Mesendoderm (in vitro differentiated cells): Measurements from ENCODE around the gene ZC3H12D.
A peak's percentile ranks its signal among the peaks of the same experiment; 100 is the strongest.
"Not testable (repeated sequence)": the region's sequence is repeated elsewhere in the genome, so short reads cannot be mapped to it uniquely, and the experiment has no call there.

ENCODE experiments used
- DNase-seq: peaks from one replicate; pipeline ENCODE4 v3.0.0; 2013
- H2AK5ac ChIP-seq: 2 replicates; pipeline ENCODE4 v1.6.1; 2013; ENCODE audit warnings: low read length, inconsistent platforms
- H2BK120ac ChIP-seq: 2 replicates; pipeline ENCODE4 v1.6.1; 2013; ENCODE audit warnings: low read depth, mild to moderate bottlenecking, low read length, moderate library complexity, mixed read lengths
- H2BK15ac ChIP-seq: replicated peaks from 2 replicates; pipeline ENCODE4 v1.6.1; 2013; ENCODE audit warnings: low read depth, mild to moderate bottlenecking, moderate library complexity
- H2BK5ac ChIP-seq: 2 replicates; pipeline ENCODE4 v1.6.1; 2013; ENCODE audit warnings: low read length, inconsistent platforms
- H3K18ac ChIP-seq: 2 replicates; pipeline ENCODE4 v1.6.1; 2013; ENCODE audit warnings: mild to moderate bottlenecking, low read length, mixed read lengths
- H3K23ac ChIP-seq: one replicate; pipeline ENCODE4 v1.6.1; 2013; ENCODE audit warnings: low read length
- H3K27ac ChIP-seq: 2 replicates; pipeline ENCODE4 v1.5.1; 2013; ENCODE audit warnings: low read depth, mild to moderate bottlenecking, inconsistent platforms, low read length, moderate library complexity
- H3K27me3 ChIP-seq: 2 replicates; pipeline ENCODE4 v1.6.1; 2013; ENCODE audit warnings: low read length, control low read depth, mild to moderate bottlenecking, inconsistent platforms; ENCODE audit not compliant: insufficient read depth, poor library complexity
- H3K36me3 ChIP-seq: 2 replicates; pipeline ENCODE4 v1.6.1; 2013; ENCODE audit warnings: low read length, inconsistent platforms; ENCODE audit not compliant: control insufficient read depth, insufficient read depth
- H3K4ac ChIP-seq: one replicate; pipeline ENCODE4 v1.6.1; 2013; ENCODE audit warnings: low read depth, mild to moderate bottlenecking, low read length, moderate library complexity
- H3K4me1 ChIP-seq: 2 replicates; pipeline ENCODE4 v1.6.1; 2013; ENCODE audit warnings: low read depth, low read length, inconsistent platforms; ENCODE audit not compliant: control insufficient read depth
- H3K4me2 ChIP-seq: 2 replicates; pipeline ENCODE4 v1.6.1; 2013; ENCODE audit warnings: low read length
- H3K4me3 ChIP-seq: 2 replicates; pipeline ENCODE4 v1.5.1; 2013; ENCODE audit warnings: mild to moderate bottlenecking, low read length
- H3K56ac ChIP-seq: one replicate; pipeline ENCODE4 v1.6.1; 2013; ENCODE audit warnings: low read length
- H3K79me1 ChIP-seq: 2 replicates; pipeline ENCODE4 v1.6.1; 2013; ENCODE audit warnings: low read length, inconsistent platforms
- H3K79me2 ChIP-seq: 2 replicates; pipeline ENCODE4 v1.6.1; 2013; ENCODE audit warnings: mild to moderate bottlenecking, low read length; ENCODE audit not compliant: control insufficient read depth, insufficient read depth
- H3K9ac ChIP-seq: 2 replicates; pipeline ENCODE4 v1.6.1; 2013; ENCODE audit warnings: low read length, inconsistent platforms
- H4K5ac ChIP-seq: one replicate; pipeline ENCODE4 v1.6.1; 2013; ENCODE audit warnings: low read length
- H4K8ac ChIP-seq: one replicate; pipeline ENCODE4 v1.6.1; 2013; ENCODE audit warnings: low read depth, mild to moderate bottlenecking, control low read depth, low read length, moderate library complexity
- WGBS: extraction: QIAGEN DNeasy Blood & Tissue Kit; methylation state at CpG from one replicate; pipeline ENCODE4 v1.1.7; 2013; ENCODE audit warnings: low lambda C conversion rate, missing lambda C conversion rate; ENCODE audit not compliant: insufficient coverage; ENCODE audit errors: extremely low coverage; 5-methylcytosine and 5-hydroxymethylcytosine counted together

The ZC3H12D gene

GRCh38 chr6:149445573-149445972, 39.2 kb downstream of the ZC3H12D start:
- Histone ChIP-seq H3K4ac (no peak overlapping the region), H3K4me1 (no peaks in the 10 kb centered on the region), H3K27me3 (no peaks in the 10 kb centered on the region), H4K8ac (no peak overlapping the region), H3K4me2 (no peak overlapping the region), H2AK5ac (no peak overlapping the region), H2BK5ac (no peak overlapping the region), H3K36me3 (no peaks in the 10 kb centered on the region), H3K4me3 (no peak overlapping the region), H3K79me1 (no peaks in the 10 kb centered on the region), H2BK15ac (no peak overlapping the region), H3K18ac (no peak overlapping the region), H3K9ac (no peak overlapping the region), H3K23ac (no peak overlapping the region), H3K56ac (no peak overlapping the region), H4K5ac (no peak overlapping the region), H3K27ac (no peak overlapping the region), H3K79me2 (no peaks in the 10 kb centered on the region), H2BK120ac (no peak overlapping the region)
- WGBS, result no CpG with 5 or more reads among the region's 7 CpGs
- no peak for DNase-seq

- H3K4ac ChIP-seq, result no peak overlapping the region
- no peak overlapping the region for H3K4me3 ChIP-seq
- H4K8ac ChIP-seq, result no peak overlapping the region
- H3K27me3 ChIP-seq, result no peaks in the 10 kb centered on the region
- no peak overlapping the region for H3K18ac ChIP-seq
- H2BK15ac ChIP-seq, result no peak overlapping the region
- no peak overlapping the region for H2BK120ac ChIP-seq
- H3K4me1 ChIP-seq, result no peaks in the 10 kb centered on the region
- H2BK5ac ChIP-seq, result no peak overlapping the region
- no CpG with 5 or more reads among the region's 6 CpGs for WGBS
- no peak overlapping the region for H3K9ac ChIP-seq
- no peak overlapping the region for H3K56ac ChIP-seq
- no peak overlapping the region for H3K4me2 ChIP-seq
- H4K5ac ChIP-seq, result no peak overlapping the region
- H3K79me2 ChIP-seq, result no peaks in the 10 kb centered on the region
- no peaks in the 10 kb centered on the region for H3K79me1 ChIP-seq
- H2AK5ac ChIP-seq, result no peak overlapping the region
- H3K36me3 ChIP-seq, result no peaks in the 10 kb centered on the region
- H3K27ac ChIP-seq, result no peak overlapping the region
- no peak overlapping the region for H3K23ac ChIP-seq
- DNase-seq, result no peak
These were observed 39.7 kb downstream of the ZC3H12D start for GRCh38 chr6:149445095-149445466.

GRCh38 chr6:149444360-149445094, 40.3 kb downstream of the ZC3H12D start:
- not testable (repeated sequence) for H3K27me3 ChIP-seq, H2BK5ac ChIP-seq, H3K9ac ChIP-seq, H3K4me1 ChIP-seq, H2AK5ac ChIP-seq, H3K56ac ChIP-seq, H2BK120ac ChIP-seq, H3K4me2 ChIP-seq, H3K79me1 ChIP-seq, H2BK15ac ChIP-seq, DNase-seq, H3K23ac ChIP-seq, H4K5ac ChIP-seq, H3K36me3 ChIP-seq, H4K8ac ChIP-seq, H3K79me2 ChIP-seq, H3K4ac ChIP-seq, H3K4me3 ChIP-seq, H3K18ac ChIP-seq, H3K27ac ChIP-seq
- no CpG with 5 or more reads among the region's 3 CpGs for WGBS

DNA sequence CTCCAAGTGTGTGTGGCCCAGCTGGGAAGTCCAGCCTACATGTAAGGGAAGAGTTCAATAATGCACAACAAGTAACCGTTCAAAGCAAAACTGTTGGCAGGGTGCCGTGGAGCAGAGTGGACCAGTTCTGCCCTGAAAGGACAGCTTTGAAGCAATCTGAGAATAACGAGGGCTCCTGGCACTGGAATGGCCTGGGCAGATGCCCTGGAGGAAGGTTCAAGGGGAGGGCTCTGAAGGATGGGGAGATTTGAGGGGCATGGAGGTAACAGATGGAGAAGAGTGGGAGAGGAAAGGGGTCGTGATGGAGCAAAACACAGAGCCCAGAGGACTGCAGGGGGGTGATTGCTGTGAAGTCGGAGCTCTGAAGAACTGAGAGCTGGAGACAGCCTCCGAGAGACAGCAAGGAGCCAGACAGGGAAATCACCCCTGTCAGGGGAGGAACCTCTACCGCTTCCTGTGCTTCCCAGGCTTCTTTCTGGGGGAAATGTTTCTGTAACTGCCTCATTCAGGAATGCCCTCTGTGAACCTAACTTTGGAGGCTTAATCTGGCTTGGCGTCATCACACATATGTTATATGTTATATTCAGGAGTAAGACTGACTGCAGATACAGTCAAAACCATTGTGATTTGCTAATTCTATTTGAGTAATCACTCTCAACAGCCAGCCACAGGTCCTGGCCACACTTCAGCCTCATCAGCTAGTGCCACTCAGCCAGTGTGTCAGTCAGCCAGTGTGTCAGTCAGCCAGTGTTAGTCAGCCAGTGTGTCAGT, 41.2 kb downstream of the ZC3H12D start:
- Histone ChIP-seq H3K23ac (no peak overlapping the region), H3K4me2 (no peak overlapping the region), H3K27ac (no peak overlapping the region), H3K27me3 (no peaks in the 10 kb centered on the region), H4K5ac (no peak overlapping the region), H4K8ac (no peak overlapping the region), H2BK5ac (no peak overlapping the region), H3K18ac (no peak overlapping the region), H3K56ac (no peak overlapping the region), H2BK120ac (no peak overlapping the region), H3K36me3 (no peaks in the 10 kb centered on the region), H3K79me2 (no peaks in the 10 kb centered on the region), H3K4me3 (no peak overlapping the region), H2BK15ac (no peak overlapping the region), H3K4ac (no peak overlapping the region), H2AK5ac (no peak overlapping the region), H3K9ac (no peak overlapping the region), H3K4me1 (no peaks in the 10 kb centered on the region), H3K79me1 (no peaks in the 10 kb centered on the region)
- DNase-seq, result no peak
- no CpG with 5 or more reads among the region's 8 CpGs for WGBS

GRCh38 chr6:149441740-149442139, 43.1 kb downstream of the ZC3H12D start:
- no peak overlapping the region for H3K56ac ChIP-seq
- H3K4me2 ChIP-seq, result no peak overlapping the region
- H3K18ac ChIP-seq, result no peak overlapping the region
- H3K4me1 ChIP-seq, result no peaks in the 10 kb centered on the region
- H2AK5ac ChIP-seq, result no peak overlapping the region
- DNase-seq, result no peak
- no peaks in the 10 kb centered on the region for H3K27me3 ChIP-seq
- no peak overlapping the region for H3K27ac ChIP-seq
- no peak overlapping the region for H4K8ac ChIP-seq
- WGBS, result no CpG with 5 or more reads among the region's 9 CpGs
- H3K4ac ChIP-seq, result no peak overlapping the region
- H3K79me1 ChIP-seq, result no peaks in the 10 kb centered on the region
- H2BK5ac ChIP-seq, result no peak overlapping the region
- no peaks in the 10 kb centered on the region for H3K36me3 ChIP-seq
- no peak overlapping the region for H4K5ac ChIP-seq
- H3K79me2 ChIP-seq, result no peaks in the 10 kb centered on the region
- no peak overlapping the region for H2BK120ac ChIP-seq
- H3K9ac ChIP-seq, result no peak overlapping the region
- H3K4me3 ChIP-seq, result no peak overlapping the region
- H2BK15ac ChIP-seq, result no peak overlapping the region
- peak overlapping the region; percentile 66 for H3K23ac ChIP-seq
